Keratinocyte (primary cell): ENCODE data around the gene CCIN. TPM values are rescaled to one million over a fixed set of nuclear protein-coding genes. Genes with fewer than 3 reads are reported as not detected.

Experiments used
- DNase-seq: peaks from one replicate; pipeline ENCODE4 v3.0.0-alpha.2; 2011; ENCODE audit warnings: low read depth, missing footprints, low spot score
- FAIRE-seq: peaks from 2 replicates; lab custom pipeline; 2011; peaks lifted over from hg19 to GRCh38; lab: Jason Lieb, UNC
- H2AFZ ChIP-seq: 2 replicates; pipeline ENCODE4 v1.6.0; 2012; ENCODE audit warnings: low read length, control low read depth, inconsistent platforms; ENCODE audit not compliant: control insufficient read depth
- H3K27ac ChIP-seq: 2 replicates; pipeline ENCODE4 v1.5.1; 2011; ENCODE audit warnings: low read length; ENCODE audit not compliant: control insufficient read depth, insufficient read depth
- H3K27me3 ChIP-seq: 3 replicates; pipeline ENCODE4 v1.6.0; 2011; ENCODE audit warnings: low read length; ENCODE audit not compliant: control insufficient read depth, insufficient read depth; ENCODE audit errors: extremely low read depth
- H3K36me3 ChIP-seq, 2 experiments: 2 replicates in 1 of 2; 3 replicates in 1 of 2; pipeline ENCODE4 v1.5.1; 2011; ENCODE audit warnings: low read length in 2 of 2, mild to moderate bottlenecking in 1 of 2; ENCODE audit not compliant: control insufficient read depth in 2 of 2, insufficient read depth in 2 of 2; ENCODE audit errors: extremely low read depth in 1 of 2
- H3K4me1 ChIP-seq: 3 replicates; pipeline ENCODE4 v1.5.1; 2011; ENCODE audit warnings: low read length; ENCODE audit not compliant: control insufficient read depth, insufficient read depth; ENCODE audit errors: extremely low read depth
- H3K4me2 ChIP-seq: 3 replicates; pipeline ENCODE4 v1.6.0; 2011; ENCODE audit warnings: low read depth, low read length; ENCODE audit not compliant: control insufficient read depth, insufficient read depth; ENCODE audit errors: extremely low read depth
- H3K4me3 ChIP-seq, 3 experiments: fragments of 200-600 bp in 1 of 3; sonication (generic) in 1 of 3; 2 replicates in 2 of 3; 3 replicates in 1 of 3; pipeline ENCODE4 v1.5.1; 2011 to 2016; ENCODE audit warnings: low read length in 3 of 3, mild to moderate bottlenecking in 3 of 3, control low read depth in 2 of 3, inconsistent platforms in 1 of 3, low read depth in 1 of 3, mixed read lengths in 1 of 3, mixed run types in 1 of 3, moderate library complexity in 1 of 3; ENCODE audit not compliant: control insufficient read depth in 2 of 3, insufficient read depth in 2 of 3; ENCODE audit errors: extremely low read depth in 1 of 3
- H3K79me2 ChIP-seq: 2 replicates; pipeline ENCODE4 v1.6.0; 2012; ENCODE audit warnings: low read length; ENCODE audit not compliant: control insufficient read depth, insufficient read depth
- H3K9ac ChIP-seq: 3 replicates; pipeline ENCODE4 v1.6.0; 2011; ENCODE audit warnings: low read length; ENCODE audit not compliant: control insufficient read depth, insufficient read depth; ENCODE audit errors: extremely low read depth
- H3K9me1 ChIP-seq: 3 replicates; pipeline ENCODE4 v1.6.0; 2011; ENCODE audit warnings: low read length; ENCODE audit not compliant: control insufficient read depth, insufficient read depth; ENCODE audit errors: extremely low read depth
- H3K9me3 ChIP-seq: 2 replicates; pipeline ENCODE4 v1.5.1; 2012; ENCODE audit warnings: low read depth, low read length; ENCODE audit not compliant: control insufficient read depth
- H4K20me1 ChIP-seq: 3 replicates; pipeline ENCODE4 v1.6.0; 2011; ENCODE audit warnings: low read length; ENCODE audit not compliant: control insufficient read depth, insufficient read depth; ENCODE audit errors: extremely low read depth
- CTCF ChIP-seq, 3 experiments: IDR thresholded peaks in 1 of 3; conservative IDR thresholded peaks in 1 of 3; optimal IDR thresholded peaks in 1 of 3; 2 replicates in 2 of 3; 3 replicates in 1 of 3; pipeline versions ENCODE3 to v1.5.1; 2011; ENCODE audit warnings: low read length in 3 of 3, mild to moderate bottlenecking in 3 of 3, moderate library complexity in 2 of 3, control low read depth in 1 of 3, inconsistent platforms in 1 of 3; ENCODE audit not compliant: insufficient read depth in 2 of 3; ENCODE audit errors: extremely low read depth in 1 of 3
- EZH2 ChIP-seq: IDR thresholded peaks from one replicate; pipeline ENCODE4 v1.6.1; 2012; ENCODE audit warnings: inconsistent platforms, mild to moderate bottlenecking, low read length, moderate library complexity
- dilution Hi-C: fragments of 300-500 bp; cut with MboI; formaldehyde crosslinking; loops from one replicate; pipeline ENCODE4 v1.7.0; 2020; ENCODE audit warnings: low sequenced_read_pairs; ENCODE audit not compliant: extremely low pct_ligation_motif_present
- polyA plus RNA-seq, 5 experiments: library from polyadenylated mRNA; depleted of rRNA in 3 of 5; stranded (reverse) in 3 of 5; stranded (forward) in 1 of 5; unstranded in 1 of 5; fragments of >200 nt; gene quantifications; 1 replicate in 1 of 5; 2 replicates in 3 of 5; 3 replicates in 1 of 5; pipeline versions ENCODE4 v1.2.1 to v1.2.3, GENCODE V29; 2011 to 2012; ENCODE audit warnings: missing spikeins in 2 of 5, low read depth in 1 of 5, low replicate concordance in 1 of 5

Gene CCIN
- polyA plus RNA-seq, 1 donor (not counting 4 experiments of a cell fraction or from before 2014, with no cell fraction given) = not detected

- dilution Hi-C loops = no loop called here
- TF ChIP-seq EZH2 (no peak), CTCF (optimal IDR thresholded peaks at IDR 0.05 in 1 of 3, IDR thresholded peaks at IDR 0.05 in 1 of 3, conservative IDR thresholded peaks at IDR 0.05 in 1 of 3; ENCODE audit: extremely low read depth in 1 of 3, insufficient read depth in 2 of 3, low read length in 3 of 3) (no peak)
- H3K27ac ChIP-seq = no peak overlapping the region
Measured at GRCh38 chr9:36120705-36121104, 48.5 kb upstream of the CCIN start.

GRCh38 chr9:36121971-36122370, 47.2 kb upstream of the CCIN start:
- FAIRE-seq (no peak), DNase-seq (no peak)
- H3K4me2 ChIP-seq = no peak overlapping the region
- TF ChIP-seq CTCF (optimal IDR thresholded peaks at IDR 0.05 in 1 of 3, IDR thresholded peaks at IDR 0.05 in 1 of 3, conservative IDR thresholded peaks at IDR 0.05 in 1 of 3; ENCODE audit: extremely low read depth in 1 of 3, insufficient read depth in 2 of 3, low read length in 3 of 3) = no peak
- TF ChIP-seq EZH2 = no peak
- no peak overlapping the region for H2AFZ ChIP-seq
- H3K27ac ChIP-seq = no peak overlapping the region
- no peaks in the 10 kb centered on the region for H3K9me3 ChIP-seq
- H3K4me1 ChIP-seq = no peaks in the 10 kb centered on the region
- H3K9ac ChIP-seq = no peak overlapping the region
- H3K79me2 ChIP-seq = no peaks in the 10 kb centered on the region
- no peaks in the 10 kb centered on the region for H3K27me3 ChIP-seq
- no peak overlapping the region for H3K4me3 ChIP-seq
- dilution Hi-C loops = no loop called here
- no peaks in the 10 kb centered on the region for H3K9me1 ChIP-seq
- no peaks in the 10 kb centered on the region for H4K20me1 ChIP-seq
- H3K36me3 ChIP-seq = peaks cover 0 to 4% of the 10 kb centered on the region in 2 experiments

More at GRCh38 chr9:36120705-36121104, 48.5 kb upstream of the CCIN start:
- DNase-seq (no peak), FAIRE-seq (no peak)
- Histone ChIP-seq H3K9me3 (no peaks in the 10 kb centered on the region), H3K79me2 (no peaks in the 10 kb centered on the region), H3K4me3 (no peak overlapping the region), H3K9ac (no peak overlapping the region), H3K4me2 (no peak overlapping the region), H3K9me1 (no peaks in the 10 kb centered on the region), H3K4me1 (no peaks in the 10 kb centered on the region), H2AFZ (no peak overlapping the region), H4K20me1 (no peaks in the 10 kb centered on the region), H3K27me3 (no peaks in the 10 kb centered on the region), H3K36me3 (peaks cover 0 to 4% of the 10 kb centered on the region in 2 experiments)
